Activated T-cell treated with anti-CD3 and anti-CD28 coated beads, Interleukin-2, amount 50 U/mL, for 4 hours (primary cell): Measurements from ENCODE around the gene SDHAF3. TPM values are rescaled to one million over a fixed set of nuclear protein-coding genes. Genes with fewer than 3 reads are reported as not detected.

Source experiments
- ATAC-seq, 2 donors: fragments of 200-7000 bp; cut with Tn5 transposase; one replicate each; pipeline ENCODE4 v1.10.0; 2021
- DNase-seq: peaks from one replicate; pipeline ENCODE4 v3.0.0-alpha.2; 2020
- H3K27me3 Mint-ChIP-seq: one replicate; pipeline ENCODE4 v1.8.0; 2021; ENCODE audit warnings: low read depth, mixed read lengths
- H3K36me3 Mint-ChIP-seq: one replicate; pipeline ENCODE4 v1.8.0; 2022; ENCODE audit warnings: mixed read lengths; ENCODE audit not compliant: insufficient read depth
- H3K4me1 Mint-ChIP-seq: one replicate; pipeline ENCODE4 v1.8.0; 2021; ENCODE audit warnings: low read depth, mixed read lengths
- H3K4me3 Mint-ChIP-seq: one replicate; pipeline ENCODE4 v1.8.0; 2021; ENCODE audit warnings: mild to moderate bottlenecking, moderate library complexity, mixed read lengths
- H3K9me3 Mint-ChIP-seq: one replicate; pipeline ENCODE4 v1.8.0; 2021; ENCODE audit warnings: mixed read lengths
- total RNA-seq, 3 donors: library from RNA; stranded (reverse); gene quantifications; one replicate each; pipeline ENCODE4 v1.2.1, GENCODE V29; 2021

Gene SDHAF3
- total RNA-seq, 3 donors from 2014 or later = 36.7 to 39.8 (median 39.3) TPM

GRCh38 chr7:97218767-97219166 lies 101.3 kb downstream of the SDHAF3 start:
- Mint-ChIP-seq H3K36me3 (no peaks in the 10 kb centered on the region), H3K4me1 (no peaks in the 10 kb centered on the region), H3K4me3 (no peak overlapping the region), H3K27me3 (peaks cover 10% of the 10 kb centered on the region), H3K9me3 (peaks cover 4% of the 10 kb centered on the region)
- ATAC-seq (no peak), DNase-seq (no peak)

- H3K9me3 Mint-ChIP-seq = peaks cover 4% of the 10 kb centered on the region
- H3K4me1 Mint-ChIP-seq = no peaks in the 10 kb centered on the region
- H3K36me3 Mint-ChIP-seq = no peaks in the 10 kb centered on the region
Measured at GRCh38 chr7:97219237-97219636, 101.7 kb downstream of the SDHAF3 start.

GRCh38 chr7:97224316-97224715 lies 106.8 kb downstream of the SDHAF3 start:
- Mint-ChIP-seq H3K4me1 (no peaks in the 10 kb centered on the region), H3K36me3 (no peaks in the 10 kb centered on the region), H3K9me3 (no peaks in the 10 kb centered on the region), H3K4me3 (no peak overlapping the region), H3K27me3 (peaks cover 8% of the 10 kb centered on the region)
- DNase-seq (no peak), ATAC-seq (no peak)

More at GRCh38 chr7:97219237-97219636, 101.7 kb downstream of the SDHAF3 start:
- ATAC-seq = no peak
- Mint-ChIP-seq H3K27me3 (peaks cover 10% of the 10 kb centered on the region), H3K4me3 (no peak overlapping the region)
- DNase-seq = no peak

GRCh38 chr7:97226541-97226940 lies 109.0 kb downstream of the SDHAF3 start:
- no peaks in the 10 kb centered on the region for H3K9me3 Mint-ChIP-seq
- H3K27me3 Mint-ChIP-seq = peaks cover 6% of the 10 kb centered on the region
- no peak overlapping the region for H3K4me3 Mint-ChIP-seq
- no peaks in the 10 kb centered on the region for H3K36me3 Mint-ChIP-seq
- ATAC-seq = no peak
- no peaks in the 10 kb centered on the region for H3K4me1 Mint-ChIP-seq
- no peak for DNase-seq

Other genes with a start within 250 kb of the SDHAF3 start
- gene DLX6, start 112.1 kb upstream of the SDHAF3 start, total RNA-seq = not detected
- gene DLX5, start 92.9 kb upstream of the SDHAF3 start, total RNA-seq = not detected